CD4-positive, alpha-beta T cell treated with Interleukin-10 for 1 hour (primary cell): Measurements from ENCODE around the gene GPN1.
"Not testable (repeated sequence)": the region's sequence is repeated elsewhere in the genome, so short reads cannot be mapped to it uniquely, and the experiment has no call there.

Source experiments
- DNase-seq: peaks from one replicate; pipeline ENCODE4 v3.0.0-alpha.2; 2020

Gene GPN1

GRCh38 chr2:27672723-27673486 lies 44.1 kb downstream of the GPN1 start:
- DNase-seq: no peak

GRCh38 chr2:27680571-27680970 lies 51.7 kb downstream of the GPN1 start:
- no peak for DNase-seq

- no peak for DNase-seq
Observed at GRCh38 chr2:27681841-27682240, 53.0 kb downstream of the GPN1 start.

- not testable (repeated sequence) for DNase-seq
Observed at GRCh38 chr2:27682334-27682771, 53.5 kb downstream of the GPN1 start.

GRCh38 chr2:27683390-27684071 lies 54.7 kb downstream of the GPN1 start:
- DNase-seq: peak; percentile 94

- peak; percentile 32 for DNase-seq
Observed at GRCh38 chr2:27685006-27685405, 56.2 kb downstream of the GPN1 start.

- DNase-seq: no peak
Observed at GRCh38 chr2:27685577-27685976, 56.7 kb downstream of the GPN1 start.

- no peak for DNase-seq
Observed at GRCh38 chr2:27687232-27687631, 58.4 kb downstream of the GPN1 start.

- DNase-seq: no peak
Observed at GRCh38 chr2:27689424-27689823, 60.6 kb downstream of the GPN1 start.

GRCh38 chr2:27690052-27690451 lies 61.2 kb downstream of the GPN1 start:
- no peak for DNase-seq

GRCh38 chr2:27697660-27698059 lies 68.8 kb downstream of the GPN1 start:
- no peak for DNase-seq
